H1 (cell line): ENCODE data around the gene TMEM145. TPM values are rescaled to one million over a fixed set of nuclear protein-coding genes. Genes with fewer than 3 reads are reported as not detected.

Experiments
- CBX5 ChIP-seq: fragments of 300-800, 300-1000 bp; sonication (generic); IDR thresholded peaks from 2 replicates; pipeline ENCODE4 v1.7.1; 2016; ENCODE audit warnings: antibody characterized with exemption, low read length, low read depth
- CEBPB ChIP-seq: IDR thresholded peaks from 2 replicates; pipeline ENCODE4 v1.6.1; 2012; ENCODE audit warnings: low read depth, low read length
- CTCF ChIP-seq, 3 experiments: IDR thresholded peaks; 1 replicate in 2 of 3; 2 replicates in 1 of 3; pipeline versions ENCODE4 v1.5.1 to v1.6.1; 2011; ENCODE audit warnings: low read length in 3 of 3, mild to moderate bottlenecking in 3 of 3, inconsistent platforms in 2 of 3, low read depth in 1 of 3, moderate library complexity in 1 of 3; ENCODE audit not compliant: insufficient read depth in 1 of 3; ENCODE audit errors: control extremely low read depth in 1 of 3
- EGR1 ChIP-seq: IDR thresholded peaks from 2 replicates; pipeline ENCODE4 v1.6.1; 2011; ENCODE audit warnings: low read depth, low read length, borderline replicate concordance
- NRF1 ChIP-seq: IDR thresholded peaks from 2 replicates; pipeline ENCODE4 v1.6.1; 2011; ENCODE audit warnings: mild to moderate bottlenecking, low read depth, low read length, improper control_type of control experiment
- SP1 ChIP-seq: IDR thresholded peaks from 2 replicates; pipeline ENCODE4 v1.6.1; 2011; ENCODE audit warnings: low read depth, low read length
- polyA plus RNA-seq, 7 experiments: library from polyadenylated mRNA; depleted of rRNA in 3 of 7; stranded (reverse) in 5 of 7; unstranded in 2 of 7; fragments of >200 nt in 5 of 7; fragments of 200-250 nt in 2 of 7; gene quantifications; 1 replicate in 5 of 7; 2 replicates in 1 of 7; 4 replicates in 1 of 7; pipeline versions ENCODE4 v1.2.1 to v1.2.3, GENCODE V29; 2011 to 2013; ENCODE audit warnings: missing spikeins in 2 of 7, mixed read lengths in 2 of 7
- total RNA-seq: library from RNA; stranded (reverse); fragmentation: NEBNext Ultra II Directional; extraction: Animal tissue kit (Norgen Biotek cat#: 25700); gene quantifications from 2 replicates; pipeline ENCODE4 v1.2.1, GENCODE V29; 2021

The TMEM145 gene
- total and polyA plus RNA-seq, 2 of the 8 experiments (the other 6 are each of a cell fraction or from before 2014, with no cell fraction given), result 2.3 to 4.7 TPM

- TF ChIP-seq CTCF (IDR thresholded peaks at IDR 0.05; ENCODE audit: control extremely low read depth in 1 of 3, insufficient read depth in 1 of 3, low read depth in 1 of 3, low read length in 3 of 3), result no peak
- TF ChIP-seq NRF1, result no peak
- no peak for TF ChIP-seq EGR1
- TF ChIP-seq CBX5, result no peak
- no peak for TF ChIP-seq CEBPB
- no peak; the same call in 1 of the 2 replicates for TF ChIP-seq SP1
These were observed 6.5 kb upstream of the TMEM145 start (continued) for GRCh38 chr19:42306646-42307045.
